Progenitor cell of endocrine pancreas (in vitro differentiated cells): ENCODE measurements around the gene HRK. TPM values are rescaled to one million over a fixed set of nuclear protein-coding genes. Genes with fewer than 3 reads are reported as not detected.

ENCODE experiments used
- DNase-seq: peaks from one replicate; pipeline ENCODE4 v3.0.0; 2021; ENCODE audit warnings: low spot score; ENCODE audit not compliant: unreplicated experiment
- H3K27ac Mint-ChIP-seq: 2 replicates; pipeline ENCODE4 v1.8.0; 2021; ENCODE audit warnings: mild to moderate bottlenecking, moderate library complexity, mixed read lengths
- H3K27me3 Mint-ChIP-seq: 2 replicates; pipeline ENCODE4 v1.8.0; 2021; ENCODE audit warnings: mixed read lengths
- H3K36me3 Mint-ChIP-seq: 2 replicates; pipeline ENCODE4 v1.8.0; 2022; ENCODE audit warnings: mixed read lengths; ENCODE audit not compliant: insufficient read depth
- H3K4me1 Mint-ChIP-seq: 2 replicates; pipeline ENCODE4 v1.8.0; 2021; ENCODE audit warnings: low read depth, mixed read lengths
- H3K4me3 Mint-ChIP-seq: 2 replicates; pipeline ENCODE4 v1.8.0; 2021; ENCODE audit warnings: low read depth, mild to moderate bottlenecking, moderate library complexity, mixed read lengths
- H3K9me3 Mint-ChIP-seq: 2 replicates; pipeline ENCODE4 v1.8.0; 2021; ENCODE audit warnings: low read depth, mixed read lengths
- CTCF ChIP-seq: fragments of 200-600 bp; sonication (generic); IDR thresholded peaks from one replicate; pipeline ENCODE4 v1.5.0; 2021; ENCODE audit warnings: antibody characterized with exemption, mild to moderate bottlenecking; ENCODE audit not compliant: unreplicated experiment
- total RNA-seq: library from RNA; stranded (reverse); gene quantifications from 2 replicates; pipeline ENCODE4 v1.2.1, GENCODE V29; 2021

HRK gene
- total RNA-seq, 1 donor from 2014 or later, result 5.5 TPM

GRCh38 chr12:116882742-116883141, 1.5 kb upstream of the HRK start:
- peaks cover 54% of the 10 kb centered on the region for H3K27me3 Mint-ChIP-seq
- no peaks in the 10 kb centered on the region for H3K9me3 Mint-ChIP-seq
- TF ChIP-seq CTCF, result no peak
- peak overlapping the region; percentile 73 for H3K4me3 Mint-ChIP-seq
- no peaks in the 10 kb centered on the region for H3K36me3 Mint-ChIP-seq
- no peak overlapping the region for H3K27ac Mint-ChIP-seq
- H3K4me1 Mint-ChIP-seq, result peaks cover 20% of the 10 kb centered on the region
- no peak for DNase-seq

- peak overlapping the region; percentile 73 for H3K4me3 Mint-ChIP-seq
- peaks cover 58% of the 10 kb centered on the region for H3K27me3 Mint-ChIP-seq
- no peaks in the 10 kb centered on the region for H3K36me3 Mint-ChIP-seq
- TF ChIP-seq CTCF, result no peak
- H3K9me3 Mint-ChIP-seq, result no peaks in the 10 kb centered on the region
- H3K27ac Mint-ChIP-seq, result peak overlapping the region; percentile 80
- peaks cover 20% of the 10 kb centered on the region for H3K4me1 Mint-ChIP-seq
- DNase-seq, result no peak
These were observed 751 bp upstream of the HRK start for GRCh38 chr12:116881877-116882507.

- peaks cover 68% of the 10 kb centered on the region for H3K27me3 Mint-ChIP-seq
- peaks cover 31% of the 10 kb centered on the region for H3K4me1 Mint-ChIP-seq
- TF ChIP-seq CTCF, result peak; percentile 38
- peak overlapping the region; percentile 86 for H3K4me3 Mint-ChIP-seq
- H3K36me3 Mint-ChIP-seq, result no peaks in the 10 kb centered on the region
- H3K27ac Mint-ChIP-seq, result peak overlapping the region; percentile 93
- no peaks in the 10 kb centered on the region for H3K9me3 Mint-ChIP-seq
- DNase-seq, result peak; percentile 61
These were observed 370 bp downstream of the HRK start for GRCh38 chr12:116880817-116881324.

- Mint-ChIP-seq H3K4me3 (peak overlapping the region; percentile 86), H3K36me3 (no peaks in the 10 kb centered on the region), H3K9me3 (no peaks in the 10 kb centered on the region), H3K27ac (peak overlapping the region; percentile 93), H3K4me1 (peaks cover 31% of the 10 kb centered on the region), H3K27me3 (peaks cover 68% of the 10 kb centered on the region)
- no peak for TF ChIP-seq CTCF
- no peak for DNase-seq
These were observed 926 bp downstream of the HRK start for GRCh38 chr12:116880213-116880816.

GRCh38 chr12:116879509-116880212, 1.6 kb downstream of the HRK start:
- peaks cover 66% of the 10 kb centered on the region for H3K27me3 Mint-ChIP-seq
- H3K36me3 Mint-ChIP-seq, result peaks cover 2% of the 10 kb centered on the region
- peak overlapping the region; percentile 86 for H3K4me3 Mint-ChIP-seq
- peaks cover 31% of the 10 kb centered on the region for H3K4me1 Mint-ChIP-seq
- no peak for DNase-seq
- peaks cover 2% of the 10 kb centered on the region for H3K9me3 Mint-ChIP-seq
- peak overlapping the region; percentile 93 for H3K27ac Mint-ChIP-seq
- no peak for TF ChIP-seq CTCF
